Duodenal mucosa (tissue), 2 donors: Measurements from ENCODE around the gene CCM2L.

ENCODE experiments used
- H3K27ac ChIP-seq: one replicate; pipeline ENCODE4 v1.7.0; 2013; ENCODE audit warnings: low read depth, low read length
- H3K27me3 ChIP-seq, 2 donors: one replicate each; pipeline ENCODE4 v1.7.0; 2013; ENCODE audit warnings: low read length in 2 of 2, control low read depth in 1 of 2; ENCODE audit not compliant: insufficient read depth in 2 of 2, control insufficient read depth in 1 of 2
- H3K36me3 ChIP-seq, 2 donors: one replicate each; pipeline ENCODE4 v1.7.0; 2013; ENCODE audit warnings: low read length in 2 of 2, control low read depth in 1 of 2; ENCODE audit not compliant: insufficient read depth in 2 of 2, control insufficient read depth in 1 of 2
- H3K4me1 ChIP-seq, 2 donors: one replicate each; pipeline ENCODE4 v1.7.0; 2013; ENCODE audit warnings: low read length in 2 of 2, control low read depth in 1 of 2; ENCODE audit not compliant: insufficient read depth in 2 of 2, control insufficient read depth in 1 of 2
- H3K4me3 ChIP-seq, 2 donors: one replicate each; pipeline ENCODE4 v1.7.0; 2013; ENCODE audit warnings: low read length in 2 of 2, low read depth in 1 of 2
- H3K9ac ChIP-seq, 2 donors: one replicate each; pipeline ENCODE4 v1.7.0; 2013; ENCODE audit warnings: low read length in 2 of 2, low read depth in 1 of 2
- H3K9me3 ChIP-seq, 2 donors: one replicate each; pipeline ENCODE4 v1.7.0; 2013; ENCODE audit warnings: low read length in 2 of 2, control low read depth in 1 of 2; ENCODE audit not compliant: control insufficient read depth in 1 of 2

The CCM2L gene

DNA sequence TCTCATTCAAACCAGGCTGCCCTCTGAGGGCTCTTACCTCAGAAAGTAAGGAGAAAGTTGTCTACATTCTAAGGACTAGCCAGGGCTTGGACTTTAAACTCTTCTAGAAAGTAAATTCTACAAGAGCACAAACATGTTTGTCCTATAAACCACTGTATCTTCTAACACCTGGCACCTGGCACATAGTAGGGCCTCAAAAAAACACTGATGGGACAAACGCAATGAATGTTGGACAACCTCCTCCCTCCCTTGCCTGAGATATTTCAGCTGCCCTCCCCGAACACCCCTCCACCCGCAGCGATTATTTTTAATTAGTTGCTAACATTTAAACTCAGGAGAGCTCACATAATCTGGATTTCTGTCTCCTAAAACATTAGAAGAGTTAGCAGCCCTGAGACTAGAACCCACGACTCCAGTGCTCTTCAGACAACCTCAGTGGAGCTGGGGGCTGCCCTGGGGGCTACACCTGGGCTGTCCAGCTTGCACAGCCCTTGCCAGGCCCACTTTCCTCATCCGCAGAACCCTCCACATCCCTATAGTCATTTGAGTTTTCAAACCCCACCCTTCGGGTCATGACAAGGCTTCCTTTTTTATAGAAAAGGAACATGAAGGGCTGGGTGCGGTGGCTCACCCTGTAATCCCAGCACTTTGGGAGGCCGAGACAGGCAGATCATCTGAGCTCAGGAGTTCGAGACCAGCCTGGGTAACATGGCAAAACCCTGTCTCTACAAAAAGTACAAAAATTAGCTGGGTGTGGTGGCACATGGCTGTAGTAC, 46.7 kb downstream of the CCM2L start:
- H3K4me1 ChIP-seq = no peaks in the 10 kb centered on the region
- no peak overlapping the region for H3K4me3 ChIP-seq
- H3K36me3 ChIP-seq = no peaks in the 10 kb centered on the region
- peaks cover 19 to 23% of the 10 kb centered on the region in 2 donors for H3K27me3 ChIP-seq
- no peak overlapping the region for H3K9ac ChIP-seq
- H3K27ac ChIP-seq = no peak overlapping the region
- no peaks in the 10 kb centered on the region for H3K9me3 ChIP-seq

- peaks cover 15 to 17% of the 10 kb centered on the region in 2 donors for H3K27me3 ChIP-seq
- no peak overlapping the region for H3K4me3 ChIP-seq
- no peaks in the 10 kb centered on the region for H3K4me1 ChIP-seq
Measured at GRCh38 chr20:32057656-32058184, 47.5 kb downstream of the CCM2L start.

DNA sequence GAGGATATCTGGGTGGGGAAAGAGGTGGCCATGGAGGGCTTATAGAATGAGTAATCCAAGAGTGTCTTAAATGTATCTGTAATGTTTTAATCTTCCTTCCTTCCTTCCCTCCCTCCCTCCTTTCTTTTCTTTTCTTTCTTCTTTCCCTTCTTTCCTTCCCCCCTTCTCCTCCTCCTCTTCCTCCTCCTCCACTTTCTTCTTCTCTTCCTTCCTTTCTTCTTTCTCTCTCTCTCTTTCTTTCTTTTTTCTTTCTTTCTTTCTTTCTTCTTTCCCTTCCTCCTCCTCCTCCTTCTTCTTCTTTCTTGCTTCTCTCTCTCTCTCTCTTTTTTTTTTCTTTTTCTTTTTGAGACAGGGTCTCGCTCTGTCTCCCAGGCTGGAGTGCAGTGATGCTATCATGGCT, 49.0 kb downstream of the CCM2L start:
- H3K27me3 ChIP-seq = peaks cover 7 to 12% of the 10 kb centered on the region in 2 donors
- H3K9ac ChIP-seq = no peak overlapping the region
- H3K4me1 ChIP-seq = no peaks in the 10 kb centered on the region
- H3K36me3 ChIP-seq = no peaks in the 10 kb centered on the region
- H3K9me3 ChIP-seq = no peaks in the 10 kb centered on the region
- H3K4me3 ChIP-seq = no peak overlapping the region
- H3K27ac ChIP-seq = no peak overlapping the region

More at GRCh38 chr20:32057656-32058184, 47.5 kb downstream of the CCM2L start:
- Histone ChIP-seq H3K36me3 (no peaks in the 10 kb centered on the region), H3K9me3 (no peaks in the 10 kb centered on the region), H3K27ac (no peak overlapping the region), H3K9ac (no peak overlapping the region)

DNA sequence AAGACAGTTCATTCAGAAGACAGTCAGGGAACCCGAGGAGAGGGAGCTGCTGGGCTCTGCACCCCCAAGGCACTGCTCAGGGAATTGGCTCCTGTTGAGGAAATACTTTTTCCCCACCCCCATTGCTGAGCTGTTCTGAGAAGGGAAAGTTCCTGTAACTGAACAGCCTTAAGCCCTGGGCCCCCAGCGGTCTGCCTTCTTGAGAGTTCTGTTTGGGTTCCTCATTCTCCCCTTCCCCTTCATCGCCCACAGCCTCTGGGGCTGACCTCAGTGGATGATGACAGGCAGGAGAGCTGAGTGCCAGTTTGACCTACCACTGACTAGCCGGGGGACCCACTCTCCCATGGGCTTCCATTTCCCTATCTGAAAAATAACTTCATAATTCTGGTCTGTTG, 52.5 kb downstream of the CCM2L start:
- Histone ChIP-seq H3K9ac (no peak overlapping the region), H3K27me3 (peaks cover 7 to 9% of the 10 kb centered on the region in 2 donors), H3K36me3 (no peaks in the 10 kb centered on the region), H3K4me1 (no peaks in the 10 kb centered on the region), H3K9me3 (no peaks in the 10 kb centered on the region), H3K27ac (no peak overlapping the region), H3K4me3 (no peak overlapping the region)

DNA sequence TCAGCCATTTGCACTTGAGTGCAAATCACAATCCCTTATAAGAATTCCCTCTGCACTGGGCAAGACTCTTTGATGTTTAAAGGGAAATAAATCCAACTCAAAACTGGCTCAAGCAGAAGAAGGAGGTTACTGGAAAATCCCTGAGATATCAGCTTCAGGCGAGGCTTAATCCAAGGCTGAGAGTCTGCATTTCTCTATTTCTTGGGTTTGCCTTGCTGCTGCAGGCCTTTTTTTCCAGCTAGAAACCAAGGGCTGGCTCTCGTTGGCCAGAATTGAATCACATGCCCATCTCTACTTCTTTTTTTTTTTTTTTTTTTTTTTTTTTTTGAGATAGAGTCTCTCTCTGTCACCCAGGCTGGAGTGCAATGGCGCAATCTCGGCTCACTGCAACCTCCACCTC, 53.5 kb downstream of the CCM2L start:
- H3K9me3 ChIP-seq = no peaks in the 10 kb centered on the region
- no peaks in the 10 kb centered on the region for H3K36me3 ChIP-seq
- no peak overlapping the region for H3K27ac ChIP-seq
- peaks cover 4% of the 10 kb centered on the region in 2 donors for H3K27me3 ChIP-seq
- no peaks in the 10 kb centered on the region for H3K4me1 ChIP-seq
- no peak overlapping the region for H3K9ac ChIP-seq
- H3K4me3 ChIP-seq = no peak overlapping the region

DNA sequence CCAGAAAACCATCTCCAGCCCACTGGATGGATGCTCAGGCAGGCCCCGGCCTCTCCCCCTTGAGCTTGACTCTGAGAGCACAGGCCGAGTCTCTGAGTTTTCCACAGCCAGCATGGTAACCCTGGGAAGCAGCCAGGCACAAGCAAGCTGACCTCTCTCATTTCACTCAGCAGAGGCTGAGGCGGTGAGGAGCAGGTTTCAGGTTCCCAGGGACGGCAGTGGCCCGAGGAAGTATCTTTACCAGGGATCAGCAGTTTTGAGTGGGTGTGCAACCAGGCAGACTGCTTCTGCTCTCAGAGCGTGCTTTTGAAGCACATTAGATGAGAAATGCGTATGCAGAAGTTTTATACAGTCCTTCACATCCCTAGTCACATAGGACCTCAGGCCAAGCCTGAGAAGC, 54.4 kb downstream of the CCM2L start:
- H3K27ac ChIP-seq = no peak overlapping the region
- H3K4me1 ChIP-seq = no peaks in the 10 kb centered on the region
- no peaks in the 10 kb centered on the region for H3K9me3 ChIP-seq
- peaks cover 0 to 5% of the 10 kb centered on the region in 2 donors for H3K27me3 ChIP-seq
- no peak overlapping the region for H3K4me3 ChIP-seq
- H3K36me3 ChIP-seq = no peaks in the 10 kb centered on the region
- no peak overlapping the region for H3K9ac ChIP-seq

DNA sequence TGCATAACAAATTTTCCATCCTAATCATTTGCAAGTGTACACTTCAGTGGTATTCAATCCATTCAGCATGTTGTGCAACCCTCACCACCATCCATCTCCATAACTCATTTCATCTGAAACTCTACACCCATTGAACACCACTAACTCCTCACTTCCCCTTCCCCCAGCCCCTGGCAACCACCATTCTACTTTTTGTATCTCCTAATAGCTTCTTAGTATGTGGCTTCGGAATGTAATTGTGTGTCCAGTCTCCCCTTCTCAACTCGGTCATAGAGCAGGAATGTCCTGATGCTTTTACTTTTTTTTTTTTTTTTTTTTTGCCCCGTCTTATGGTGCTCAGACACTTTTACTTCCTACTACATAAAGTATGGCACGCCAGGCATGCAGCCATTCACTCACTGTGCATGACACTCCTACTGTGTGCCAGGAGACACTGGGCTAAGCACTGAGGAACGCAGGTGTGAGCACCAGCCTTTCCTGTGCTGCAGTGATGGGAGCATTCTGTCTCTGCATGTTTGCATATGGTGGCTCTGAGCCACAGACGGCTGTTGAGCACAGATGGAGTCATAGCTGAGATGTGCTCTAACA, 57.1 kb downstream of the CCM2L start:
- Histone ChIP-seq H3K9ac (no peak overlapping the region), H3K27ac (no peak overlapping the region), H3K4me3 (no peak overlapping the region), H3K4me1 (peaks cover 0 to 3% of the 10 kb centered on the region in 2 donors), H3K9me3 (no peaks in the 10 kb centered on the region), H3K36me3 (no peaks in the 10 kb centered on the region), H3K27me3 (peaks cover 0 to 5% of the 10 kb centered on the region in 2 donors)

DNA sequence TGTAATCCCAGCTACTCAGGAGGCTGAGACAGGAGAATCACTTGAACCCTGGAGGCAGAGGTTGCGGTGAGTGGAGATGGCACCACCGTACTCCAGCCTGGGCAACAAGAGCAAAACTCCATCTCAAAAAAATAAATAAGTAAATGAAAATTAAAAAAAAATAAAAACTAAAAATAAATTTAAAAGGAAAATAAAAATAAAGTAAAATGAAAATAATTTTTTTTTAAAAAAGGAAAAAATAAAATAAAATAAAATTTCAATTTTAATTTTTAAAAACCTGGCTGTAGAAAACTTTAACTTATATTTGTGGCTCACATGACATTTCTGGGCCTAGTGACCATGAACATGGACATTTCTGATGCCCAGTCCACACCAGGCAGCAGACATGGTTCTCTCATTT, 57.9 kb downstream of the CCM2L start:
- no peak overlapping the region for H3K9ac ChIP-seq
- H3K27ac ChIP-seq = no peak overlapping the region
- H3K27me3 ChIP-seq = peaks cover 0 to 5% of the 10 kb centered on the region in 2 donors
- H3K9me3 ChIP-seq = no peaks in the 10 kb centered on the region
- H3K36me3 ChIP-seq = no peaks in the 10 kb centered on the region
- no peak overlapping the region for H3K4me3 ChIP-seq
- H3K4me1 ChIP-seq = peaks cover 0 to 3% of the 10 kb centered on the region in 2 donors

GRCh38 chr20:32069711-32070110, 59.5 kb downstream of the CCM2L start:
- Histone ChIP-seq H3K4me1 (peaks cover 0 to 3% of the 10 kb centered on the region in 2 donors), H3K27me3 (peaks cover 0 to 5% of the 10 kb centered on the region in 2 donors), H3K4me3 (no peak overlapping the region), H3K9me3 (no peaks in the 10 kb centered on the region), H3K27ac (no peak overlapping the region), H3K36me3 (no peaks in the 10 kb centered on the region), H3K9ac (no peak overlapping the region)

- H3K9me3 ChIP-seq = no peaks in the 10 kb centered on the region
- no peaks in the 10 kb centered on the region for H3K36me3 ChIP-seq
- H3K27ac ChIP-seq = no peak overlapping the region
- H3K4me3 ChIP-seq = no peak overlapping the region
- H3K9ac ChIP-seq = no peak overlapping the region
- peaks cover 0 to 3% of the 10 kb centered on the region in 2 donors for H3K4me1 ChIP-seq
- H3K27me3 ChIP-seq = peaks cover 0 to 5% of the 10 kb centered on the region in 2 donors
Measured at GRCh38 chr20:32070282-32070681, 60.0 kb downstream of the CCM2L start.
